Measurements from ENCODE around the gene BZW1. TPM values are rescaled to one million over a fixed set of nuclear protein-coding genes. Genes with fewer than 3 reads are reported as not detected.

Gene BZW1

GRCh38 chr2:200862532-200863000, 50.9 kb downstream of the BZW1 start:
- Histone ChIP-seq H3K27me3 (ENCODE audit: control insufficient read depth, insufficient read depth, low read length) (no peaks in the 10 kb centered on the region), H3K4me3 (ENCODE audit: low read length) (peak overlapping the region; percentile 84), H3K4me1 (ENCODE audit: control insufficient read depth, insufficient read depth, low read length) (peaks cover 31% of the 10 kb centered on the region), H3K9ac (ENCODE audit: low read depth, low read length) (peak overlapping the region; percentile 99), H3K4me2 (ENCODE audit: low read length) (peak overlapping the region; percentile 84), H3K36me3 (ENCODE audit: insufficient read depth, low read length) (peaks cover 41% of the 10 kb centered on the region), H3K9me3 (replicated peaks; ENCODE audit: low read length) (no peaks in the 10 kb centered on the region)

GRCh38 chr2:200863782-200864175, 52.1 kb downstream of the BZW1 start:
- no peaks in the 10 kb centered on the region for H3K9me3 ChIP-seq (replicated peaks; ENCODE audit: low read length)
- H3K4me2 ChIP-seq (ENCODE audit: low read length), result peak overlapping the region; percentile 84
- no peaks in the 10 kb centered on the region for H3K27me3 ChIP-seq (ENCODE audit: control insufficient read depth, insufficient read depth, low read length)
- peak overlapping the region; percentile 84 for H3K4me3 ChIP-seq (ENCODE audit: low read length)
- H3K9ac ChIP-seq (ENCODE audit: low read depth, low read length), result peak overlapping the region; percentile 99
- H3K4me1 ChIP-seq (ENCODE audit: control insufficient read depth, insufficient read depth, low read length), result peaks cover 31% of the 10 kb centered on the region
- H3K36me3 ChIP-seq (ENCODE audit: insufficient read depth, low read length), result peaks cover 29% of the 10 kb centered on the region

DNA sequence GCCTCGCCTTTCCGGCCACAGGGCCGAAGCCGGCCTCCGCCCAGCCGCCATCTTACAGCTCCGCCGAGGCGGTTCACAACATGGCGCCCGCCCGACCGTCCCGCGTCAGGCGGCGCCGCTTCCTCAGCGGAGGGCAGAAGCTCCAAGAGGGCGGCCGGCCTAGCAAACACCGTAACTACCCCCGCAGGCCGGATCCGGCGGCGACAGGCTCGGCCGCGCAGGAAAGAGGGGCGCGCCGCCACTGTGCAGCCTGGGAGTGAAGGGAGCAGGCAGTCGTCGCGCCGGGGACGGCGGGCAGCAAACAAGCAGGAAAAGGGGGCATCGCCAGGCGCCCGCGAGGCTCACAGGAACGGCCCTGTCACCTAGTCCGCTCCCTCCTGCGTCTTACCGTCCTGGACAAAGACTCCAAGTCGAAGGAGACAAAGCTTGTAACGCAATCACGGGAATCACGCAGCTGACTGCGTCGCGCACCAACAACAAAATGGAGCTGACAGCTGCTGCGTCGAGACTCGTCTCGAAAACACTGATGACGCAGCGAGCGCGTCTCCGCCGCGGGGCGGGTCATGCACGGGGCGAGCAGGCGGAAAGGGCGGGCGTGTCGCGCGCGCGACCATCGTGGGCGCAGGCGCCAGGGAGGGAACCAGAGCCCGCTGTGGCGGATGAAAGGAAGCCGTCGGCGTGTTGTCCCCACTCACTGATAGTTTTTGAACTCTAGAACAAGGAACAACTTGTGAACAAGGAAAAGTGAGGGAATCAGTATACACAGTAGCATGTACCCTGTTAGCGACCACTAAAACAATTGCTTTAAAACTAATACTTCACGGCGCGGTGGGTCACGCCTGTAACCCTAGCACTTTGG, 52.7 kb downstream of the BZW1 start, which contains the start of gene CLK1:
TSS of gene CLK1 (minus strand) at position 483 of the 859 bp plus-strand sequence. CDS start 2,796 bp downstream, outside the sequence.
- H3K9ac ChIP-seq (ENCODE audit: low read depth, low read length), result peak within 1 kb of the TSS; percentile 99
- H3K27me3 ChIP-seq (ENCODE audit: control insufficient read depth, insufficient read depth, low read length), result no peaks in the 10 kb centered on the region
- peaks cover 22% of the 10 kb centered on the region for H3K36me3 ChIP-seq (ENCODE audit: insufficient read depth, low read length)
- peak within 1 kb of the TSS; percentile 84 for H3K4me3 ChIP-seq (ENCODE audit: low read length)
- peak within 1 kb of the TSS; percentile 84 for H3K4me2 ChIP-seq (ENCODE audit: low read length)
- peaks cover 31% of the 10 kb centered on the region for H3K4me1 ChIP-seq (ENCODE audit: control insufficient read depth, insufficient read depth, low read length)
- no peaks in the 10 kb centered on the region for H3K9me3 ChIP-seq (replicated peaks; ENCODE audit: low read length)

DNA sequence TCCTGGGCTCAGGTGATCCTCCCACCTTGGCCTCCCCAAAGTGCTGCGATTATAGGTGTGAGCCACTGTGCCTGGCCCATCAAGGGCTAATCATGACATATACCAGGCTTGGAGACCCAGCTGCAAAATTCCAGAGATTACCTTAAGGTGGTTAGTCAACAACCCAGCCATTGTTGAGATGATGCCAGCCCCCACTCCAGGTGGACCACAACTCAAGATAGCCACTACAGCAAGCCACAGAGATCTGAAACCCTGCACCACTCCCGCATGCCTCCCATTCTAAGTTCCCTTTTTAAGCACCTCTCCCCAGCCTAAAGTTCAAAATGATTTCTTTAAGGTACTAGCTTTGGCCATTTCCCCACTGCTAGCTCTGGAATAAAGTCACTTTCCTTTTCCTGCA, 57.3 kb downstream of the BZW1 start:
- no peaks in the 10 kb centered on the region for H3K27me3 ChIP-seq (ENCODE audit: control insufficient read depth, insufficient read depth, low read length)
- no peaks in the 10 kb centered on the region for H3K9me3 ChIP-seq (replicated peaks; ENCODE audit: low read length)
- H3K4me2 ChIP-seq (ENCODE audit: low read length), result no peak overlapping the region

GRCh38 chr2:200871151-200871550, 59.4 kb downstream of the BZW1 start:
- H3K36me3 ChIP-seq (ENCODE audit: insufficient read depth, low read length), result peaks cover 28% of the 10 kb centered on the region

More for the DNA sequence above, 57.3 kb downstream of the BZW1 start:
- H3K36me3 ChIP-seq (ENCODE audit: insufficient read depth, low read length), result peaks cover 15% of the 10 kb centered on the region
- H3K4me1 ChIP-seq (ENCODE audit: control insufficient read depth, insufficient read depth, low read length), result peaks cover 7% of the 10 kb centered on the region
- H3K9ac ChIP-seq (ENCODE audit: low read depth, low read length), result no peak overlapping the region
- no peak overlapping the region for H3K4me3 ChIP-seq (ENCODE audit: low read length)

DNA sequence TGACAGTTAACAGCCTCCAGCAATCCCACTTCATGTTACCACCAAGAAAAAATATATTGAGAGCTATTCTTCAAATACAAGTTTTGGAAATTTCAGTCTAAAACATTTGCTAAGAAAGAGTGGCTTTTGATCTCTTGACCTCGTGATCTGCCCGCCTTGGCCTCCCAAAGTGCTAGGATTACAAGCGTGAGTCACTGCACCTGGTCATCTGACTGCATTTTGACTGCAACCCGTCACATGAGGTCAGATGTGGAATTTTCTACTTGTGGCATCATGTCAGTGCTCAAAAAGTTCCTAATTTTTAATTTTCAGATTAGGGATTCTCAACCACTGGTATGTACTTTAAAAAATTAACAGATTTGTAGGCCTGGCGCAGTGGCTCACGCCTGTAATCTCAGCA, 61.9 kb downstream of the BZW1 start:
- H3K9me3 ChIP-seq (replicated peaks; ENCODE audit: low read length), result no peaks in the 10 kb centered on the region
- H3K36me3 ChIP-seq (ENCODE audit: insufficient read depth, low read length), result peaks cover 35% of the 10 kb centered on the region
- H3K9ac ChIP-seq (ENCODE audit: low read depth, low read length), result no peak overlapping the region
- H3K4me1 ChIP-seq (ENCODE audit: control insufficient read depth, insufficient read depth, low read length), result no peaks in the 10 kb centered on the region
- no peaks in the 10 kb centered on the region for H3K27me3 ChIP-seq (ENCODE audit: control insufficient read depth, insufficient read depth, low read length)
- H3K4me2 ChIP-seq (ENCODE audit: low read length), result no peak overlapping the region
- H3K4me3 ChIP-seq (ENCODE audit: low read length), result no peak overlapping the region

More at GRCh38 chr2:200871151-200871550, 59.4 kb downstream of the BZW1 start:
- Histone ChIP-seq H3K4me3 (ENCODE audit: low read length) (no peak overlapping the region), H3K4me1 (ENCODE audit: control insufficient read depth, insufficient read depth, low read length) (peaks cover 5% of the 10 kb centered on the region), H3K9ac (ENCODE audit: low read depth, low read length) (no peak overlapping the region), H3K9me3 (replicated peaks; ENCODE audit: low read length) (no peaks in the 10 kb centered on the region), H3K27me3 (ENCODE audit: control insufficient read depth, insufficient read depth, low read length) (no peaks in the 10 kb centered on the region), H3K4me2 (ENCODE audit: low read length) (no peak overlapping the region)

Small RNA genes within 50 kb of the gene (small RNA-seq; reads per million reads assigned to genes)
- not detected for gene RF00019
- gene RNA5SP115, result not detected
- gene RNU1-133P, result not detected
- not detected for gene RNU6-31P

Data from skeletal muscle satellite cell (primary cell).